ENCODE data around the gene SSU72.
"Not testable (repeated sequence)": the region's sequence is repeated elsewhere in the genome, so short reads cannot be mapped to it uniquely, and the experiment has no call there.

The SSU72 gene

GRCh38 chr1:1558591-1558990, 16.1 kb downstream of the SSU72 start:
- no peak for DNase-seq (ENCODE audit: low read depth)

DNA sequence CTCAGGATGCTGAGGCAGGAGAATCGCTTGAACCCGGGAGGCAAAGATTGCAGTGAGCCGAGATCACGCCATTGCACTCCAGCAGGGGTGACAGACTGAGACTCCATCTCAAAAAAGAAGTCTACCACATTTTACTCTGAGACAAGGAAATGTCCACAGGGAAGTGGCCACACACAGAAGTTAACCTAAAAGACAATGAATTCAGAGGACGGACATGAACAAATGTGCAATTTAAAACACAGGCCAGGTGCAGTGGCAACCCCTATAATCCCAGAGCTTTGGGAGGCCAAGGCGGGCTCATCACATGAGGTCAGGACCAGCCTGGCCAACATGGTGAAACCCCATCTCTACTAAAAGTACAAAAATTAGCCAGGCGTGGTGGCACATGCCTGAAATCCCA, 17.0 kb downstream of the SSU72 start:
- not testable (repeated sequence) for DNase-seq (ENCODE audit: low read depth)

GRCh38 chr1:1556961-1557360, 17.7 kb downstream of the SSU72 start:
- not testable (repeated sequence) for DNase-seq (ENCODE audit: low read depth)

DNA sequence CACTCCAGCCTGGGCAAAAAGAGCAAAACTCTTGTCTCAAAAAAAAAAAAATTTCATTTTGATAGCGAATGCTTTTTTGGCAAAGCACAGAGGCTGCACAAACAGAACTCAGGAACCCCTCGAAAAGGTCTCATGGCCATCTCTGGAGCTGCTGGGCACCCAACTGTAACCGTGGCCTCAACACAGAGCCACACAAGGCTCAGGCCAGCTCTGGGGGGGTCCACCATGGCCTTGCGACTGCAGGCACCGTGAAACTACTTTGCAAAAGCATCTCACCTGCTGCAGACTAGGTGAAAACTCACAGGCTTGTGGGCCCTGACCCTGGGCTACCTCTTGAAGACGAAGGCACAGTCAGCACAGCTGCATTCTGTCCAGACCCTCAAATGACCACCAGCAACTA, 18.2 kb downstream of the SSU72 start:
- DNase-seq (ENCODE audit: low read depth), result no peak

GRCh38 chr1:1554926-1555915, 19.4 kb downstream of the SSU72 start:
- DNase-seq (ENCODE audit: low read depth), result peak; percentile 85

DNA sequence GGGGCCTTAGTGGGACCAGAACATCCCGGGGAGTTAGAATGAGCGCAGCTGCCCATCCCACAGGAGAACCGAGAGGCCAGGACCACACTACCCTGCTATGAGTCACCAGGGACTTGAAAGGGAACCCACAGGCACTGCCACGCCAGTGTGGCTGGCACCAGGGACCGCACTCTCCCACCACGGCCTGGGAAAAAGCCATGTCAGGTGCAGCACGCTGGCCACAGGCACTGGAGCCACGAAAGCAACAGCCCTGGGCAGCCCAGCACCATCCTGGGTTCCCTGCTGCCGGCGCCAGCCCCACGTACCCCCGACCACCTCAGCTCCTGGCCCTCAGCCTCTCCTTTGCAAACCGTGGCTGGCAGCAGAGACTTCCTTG, 20.1 kb downstream of the SSU72 start:
- no peak for DNase-seq (ENCODE audit: low read depth)

- DNase-seq (ENCODE audit: low read depth), result no peak
Observed at GRCh38 chr1:1553821-1554494, 20.7 kb downstream of the SSU72 start.

- DNase-seq (ENCODE audit: low read depth), result no peak
Observed at GRCh38 chr1:1552263-1552639, 22.4 kb downstream of the SSU72 start.

DNA sequence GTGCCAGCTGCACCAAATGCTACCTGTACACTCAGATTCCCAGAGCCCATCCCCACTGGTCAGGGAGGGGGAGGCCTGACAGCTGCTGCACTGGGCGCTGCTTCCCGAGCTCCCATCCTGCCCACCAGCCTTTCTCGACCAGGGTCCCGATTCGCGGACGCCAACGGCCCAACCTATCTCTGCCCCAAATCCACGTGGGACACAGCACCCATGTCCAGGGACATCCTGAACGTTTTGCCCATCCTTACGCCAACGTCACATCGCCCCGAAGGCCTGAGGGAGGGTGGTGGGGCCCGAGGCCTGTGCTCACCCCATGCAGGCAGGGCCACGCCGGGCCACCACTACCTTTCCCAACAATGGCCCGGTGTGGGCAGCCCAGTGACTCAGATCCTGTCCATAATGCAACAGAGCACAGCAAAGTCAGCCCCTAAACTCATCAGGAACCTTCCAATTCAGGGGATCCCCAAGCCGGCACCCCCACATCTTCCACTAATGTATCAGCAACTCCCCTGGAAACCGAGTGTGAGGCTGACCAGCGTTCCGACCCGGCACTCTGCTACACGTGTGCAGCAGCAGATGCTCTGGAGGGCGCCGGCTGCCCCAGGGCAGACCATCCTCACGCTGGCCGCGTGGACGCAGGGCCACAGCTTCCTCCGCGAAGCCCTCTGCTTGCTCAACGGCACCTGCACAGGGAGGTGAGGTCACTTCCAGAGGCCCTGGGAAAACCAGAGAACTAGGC, 23.0 kb downstream of the SSU72 start:
- no peak for DNase-seq (ENCODE audit: low read depth)

DNA sequence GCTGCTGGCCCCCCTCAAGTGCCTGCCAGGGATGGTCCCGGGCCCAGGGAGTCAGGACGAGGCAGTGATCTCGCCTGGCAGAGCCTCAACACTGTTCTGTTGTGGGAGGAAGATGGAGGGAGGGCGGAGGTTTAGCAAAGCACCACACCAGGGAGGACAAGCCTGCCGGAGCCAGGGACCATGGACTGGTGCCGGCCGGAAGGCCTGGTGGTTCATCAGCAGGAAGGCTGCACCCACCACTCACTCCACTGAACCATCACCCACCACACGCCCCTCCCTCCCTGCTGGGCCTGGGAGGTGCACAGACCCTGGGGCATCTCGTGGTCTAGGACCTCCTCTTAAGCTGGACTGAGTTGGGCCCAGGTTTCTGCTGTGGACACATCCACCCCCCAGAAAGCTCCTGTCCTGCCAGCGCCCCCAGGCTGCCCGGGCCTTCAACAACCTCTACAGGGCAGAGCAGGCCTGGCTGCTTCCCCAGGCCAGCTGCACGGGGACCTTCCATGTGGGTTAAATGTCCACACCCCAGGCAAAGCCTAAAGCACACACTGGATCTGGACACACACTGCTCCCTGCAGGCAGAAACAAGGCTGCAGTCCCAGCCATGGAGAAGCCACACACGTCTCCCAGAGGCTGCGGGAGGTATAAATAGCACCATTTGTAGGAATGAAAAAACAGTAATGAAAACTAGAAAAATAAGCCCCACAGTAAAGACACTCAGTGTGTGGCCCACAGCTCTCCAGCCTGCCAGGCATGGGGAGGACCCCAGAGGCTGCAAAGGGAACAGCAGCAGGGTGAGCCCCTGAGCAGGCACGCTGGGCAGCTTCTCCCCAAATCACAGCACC, 23.9 kb downstream of the SSU72 start:
- peak; percentile 38 for DNase-seq (ENCODE audit: low read depth)

DNA sequence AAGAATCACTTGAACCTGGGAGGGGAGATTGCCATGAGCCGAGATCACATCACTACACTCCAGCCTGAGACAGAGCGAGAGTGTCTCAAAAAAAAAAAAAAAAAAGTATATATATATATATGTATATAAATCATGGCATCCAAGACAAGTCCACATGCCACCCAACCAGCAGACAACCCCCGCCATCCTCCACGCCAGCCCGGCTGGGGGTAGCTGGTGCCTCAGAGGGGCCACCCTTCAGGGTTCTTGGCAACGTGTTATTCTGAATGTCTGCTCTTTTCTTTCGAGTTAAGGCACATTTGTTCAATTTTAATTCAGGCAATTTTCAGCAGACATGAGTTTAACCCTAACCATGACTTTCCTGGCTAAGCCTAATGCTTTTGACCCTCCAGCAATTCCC, 24.6 kb downstream of the SSU72 start:
- DNase-seq (ENCODE audit: low read depth), result no peak

DNA sequence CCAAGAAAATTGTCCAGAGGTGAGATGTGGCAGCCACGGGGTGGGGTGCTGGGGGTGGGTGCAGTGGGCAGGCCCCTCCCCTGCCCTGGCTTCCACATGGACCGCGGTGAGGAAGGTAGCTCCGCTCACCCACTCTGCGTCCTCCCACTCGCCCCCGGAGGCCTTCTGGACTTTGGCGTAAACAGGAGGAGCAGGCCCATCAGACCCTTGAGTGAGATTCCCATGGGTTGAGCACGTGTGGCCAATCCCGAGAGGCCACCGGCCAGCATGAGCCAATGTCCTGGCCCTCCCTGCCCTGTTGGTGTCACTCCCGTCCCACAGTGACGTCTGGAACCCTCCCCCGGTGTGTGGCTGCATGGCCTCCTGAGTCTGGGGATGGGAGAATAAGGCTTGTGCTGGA, 26.1 kb downstream of the SSU72 start:
- DNase-seq (ENCODE audit: low read depth), result no peak

DNA sequence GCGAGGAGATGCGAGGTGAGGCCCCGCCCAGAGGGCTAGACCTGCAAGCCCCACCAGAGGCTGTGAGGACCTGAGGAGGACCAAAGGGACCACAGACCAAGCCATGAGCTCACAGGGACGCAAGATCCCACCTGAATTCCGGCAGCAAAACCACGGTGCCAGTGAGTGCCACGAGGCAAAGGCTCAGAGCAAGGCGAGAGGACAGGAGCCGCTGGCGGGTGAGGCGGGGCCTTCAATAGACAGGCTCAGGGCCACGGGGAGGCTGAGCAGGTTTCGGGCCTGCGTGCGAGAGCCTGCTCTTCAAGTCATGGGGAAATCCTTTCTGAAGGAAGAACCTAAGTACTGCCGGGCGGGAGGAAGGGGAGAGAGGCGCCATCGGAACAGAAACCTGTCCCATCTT, 27.2 kb downstream of the SSU72 start:
- DNase-seq (ENCODE audit: low read depth), result no peak

DNA sequence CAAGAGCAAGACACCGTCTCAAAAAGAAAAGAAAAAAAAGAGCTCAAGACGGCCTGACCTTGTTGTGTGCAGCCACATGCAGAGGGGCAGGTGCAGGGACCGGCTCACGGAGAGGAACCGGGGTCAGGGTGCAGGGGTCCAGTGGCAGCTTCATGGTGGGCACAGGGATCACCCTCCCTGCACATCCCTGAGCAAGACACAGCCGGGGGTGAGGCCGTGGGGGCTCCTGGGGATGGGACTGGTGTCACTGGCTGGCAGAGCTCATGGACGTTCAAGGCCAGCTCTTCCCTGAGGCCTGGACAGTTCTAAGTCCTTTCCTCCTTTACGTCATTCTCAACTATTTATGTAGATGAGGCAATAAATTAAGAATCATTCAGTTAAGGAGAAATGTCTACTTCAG, 27.7 kb downstream of the SSU72 start:
- no peak for DNase-seq (ENCODE audit: low read depth)

DNA sequence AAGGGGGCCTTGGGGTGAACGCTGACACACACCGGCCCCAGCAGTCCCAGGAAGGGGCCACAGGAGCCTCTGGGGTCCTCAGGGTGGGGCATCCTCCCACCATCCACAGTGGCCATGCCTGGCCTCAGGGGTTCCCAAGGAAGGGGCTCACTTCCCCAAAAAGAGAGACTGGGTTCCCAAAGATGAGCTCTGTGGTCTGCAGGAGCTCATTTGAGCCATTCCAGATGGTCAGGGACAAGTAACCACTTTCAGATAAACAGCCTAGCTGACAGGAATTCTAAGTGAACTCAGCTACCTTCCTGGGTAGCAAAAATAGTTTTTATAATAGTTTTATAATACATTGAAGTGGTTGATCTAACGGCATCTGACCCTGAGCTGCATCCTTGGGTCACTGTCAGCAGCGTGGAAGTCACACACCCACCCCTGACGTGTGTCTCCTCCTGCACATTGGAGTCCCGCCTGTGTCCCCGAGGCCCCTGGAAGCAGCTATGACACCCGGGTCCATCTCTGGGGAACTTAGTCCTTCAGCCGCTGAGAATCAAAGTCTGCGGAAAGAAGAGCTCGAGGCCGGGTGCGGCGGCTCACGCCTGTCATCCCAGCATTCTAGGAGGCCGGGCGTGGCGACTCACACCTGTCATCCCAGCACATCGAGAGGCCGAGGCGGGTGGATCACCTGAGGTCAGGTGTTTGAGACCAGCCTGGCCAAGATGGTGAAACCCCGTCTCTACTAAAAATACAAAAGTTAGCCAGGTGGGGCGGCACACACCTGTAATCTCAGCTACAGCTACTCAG, 28.5 kb downstream of the SSU72 start:
- no peak for DNase-seq (ENCODE audit: low read depth)

GRCh38 chr1:1544544-1544943, 30.1 kb downstream of the SSU72 start:
- DNase-seq (ENCODE audit: low read depth), result no peak

- DNase-seq (ENCODE audit: low read depth), result no peak
Observed at GRCh38 chr1:1543706-1544099, 31.0 kb downstream of the SSU72 start.

DNA sequence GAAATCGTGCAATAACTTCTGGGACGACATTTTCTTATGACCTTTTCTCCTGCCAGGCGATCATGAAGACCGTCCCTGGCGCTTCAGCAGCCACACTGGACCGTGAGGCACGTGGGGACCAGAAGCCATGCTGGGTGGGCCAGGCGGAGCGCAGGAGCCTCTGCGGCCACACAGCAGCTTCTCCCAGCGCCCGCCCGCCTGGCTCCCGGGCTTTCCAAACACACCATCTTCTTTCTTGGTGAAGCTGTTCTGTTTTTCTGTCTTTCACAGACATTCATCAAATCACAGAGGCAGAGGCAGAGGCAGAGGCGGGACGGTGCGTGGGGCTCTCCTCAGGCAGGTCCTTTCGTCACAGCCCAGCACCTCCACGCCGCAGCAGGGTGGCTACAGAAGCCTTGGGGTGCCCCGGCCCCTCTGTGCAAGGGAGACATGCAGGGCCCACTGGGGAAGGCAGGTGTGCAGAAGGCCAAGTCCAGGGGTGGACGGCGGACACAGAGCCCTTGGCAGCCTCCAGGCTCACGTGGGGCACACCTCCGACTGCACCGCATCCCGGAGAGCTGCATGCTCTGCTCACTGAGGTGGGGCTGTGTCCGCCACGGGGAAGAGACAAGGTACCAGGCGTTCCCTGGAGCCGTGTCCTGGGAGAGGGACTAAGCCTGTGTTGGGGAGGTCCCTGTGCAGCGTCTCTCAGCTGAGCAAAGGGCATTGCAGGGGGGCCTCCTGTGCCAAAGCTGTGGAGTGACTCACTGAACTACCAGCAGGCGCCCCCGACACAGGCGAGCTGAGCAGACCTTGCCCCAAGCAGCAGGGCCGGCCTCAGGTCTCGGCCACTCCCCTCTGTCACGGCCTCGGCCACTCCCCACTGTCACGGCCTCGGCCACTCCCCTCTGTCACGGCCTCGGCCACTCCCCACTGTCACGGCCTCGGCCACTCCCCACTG, 31.6 kb downstream of the SSU72 start:
- no peak for DNase-seq (ENCODE audit: low read depth)

DNA sequence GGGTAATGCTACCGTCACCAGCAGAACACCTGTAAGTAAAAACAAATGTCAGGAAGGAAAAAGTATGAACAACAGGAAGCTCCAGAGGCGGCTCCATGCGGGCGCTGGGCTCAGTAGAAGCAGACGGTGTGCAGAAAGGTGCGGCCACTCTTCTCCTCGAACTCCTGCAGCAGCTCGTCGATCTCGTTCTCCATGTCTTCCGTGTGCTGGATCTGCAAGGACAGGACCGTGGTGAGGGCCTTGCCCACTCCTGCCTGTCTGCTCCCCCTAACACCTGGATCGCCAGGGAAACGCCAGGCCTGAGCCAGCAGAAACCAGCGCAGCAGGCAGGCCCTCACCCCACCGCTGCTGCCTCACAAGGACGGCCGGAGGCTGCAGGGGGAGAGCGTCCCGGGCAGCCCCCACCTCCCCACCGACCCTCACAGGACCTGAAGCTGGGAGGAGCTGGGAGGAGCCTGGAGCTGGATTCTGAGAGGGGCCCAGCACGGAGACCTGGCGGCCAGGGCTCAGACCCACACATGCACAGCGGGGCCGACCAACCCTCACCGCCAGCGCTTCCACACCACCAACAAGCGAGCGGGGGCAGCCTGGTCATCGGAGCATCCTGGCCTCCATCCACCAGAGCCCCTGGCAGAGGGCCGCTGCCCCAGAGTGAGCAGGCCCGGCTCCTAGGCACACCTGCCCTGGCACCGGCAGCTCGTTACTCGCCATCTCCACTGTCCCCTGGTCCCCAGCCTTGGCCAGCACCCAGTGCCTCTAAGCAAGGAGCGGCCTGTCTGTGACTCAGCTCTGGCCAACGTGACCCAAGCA, 32.5 kb downstream of the SSU72 start:
- DNase-seq (ENCODE audit: low read depth), result no peak

Data from ELR (cell line).